Epithelial cell of proximal tubule (primary cell): Measurements from ENCODE around the gene TNFRSF25. TPM values are rescaled to one million over a fixed set of nuclear protein-coding genes. Genes with fewer than 3 reads are reported as not detected.

Experiments
- DNase-seq: peaks from one replicate; pipeline ENCODE4 v3.0.0-alpha.2; 2011; ENCODE audit warnings: low read depth
- H3K4me3 ChIP-seq: 2 replicates; pipeline ENCODE4 v1.5.1; 2011; ENCODE audit warnings: low read depth, mild to moderate bottlenecking, low read length
- total RNA-seq: library from RNA; depleted of rRNA; stranded (reverse); fragments of >200 nt; gene quantifications from 2 replicates; pipeline ENCODE4 v1.2.3, GENCODE V29; 2015
- TF ChIP-seq, protein P1 (sequence below): conservative IDR thresholded peaks from 2 replicates; pipeline ENCODE4 v1.5.1; 2012; ENCODE audit warnings: low read depth, mild to moderate bottlenecking, low read length

Gene TNFRSF25
- total RNA-seq, 1 donor from 2014 or later, result 30.4 TPM

DNA sequence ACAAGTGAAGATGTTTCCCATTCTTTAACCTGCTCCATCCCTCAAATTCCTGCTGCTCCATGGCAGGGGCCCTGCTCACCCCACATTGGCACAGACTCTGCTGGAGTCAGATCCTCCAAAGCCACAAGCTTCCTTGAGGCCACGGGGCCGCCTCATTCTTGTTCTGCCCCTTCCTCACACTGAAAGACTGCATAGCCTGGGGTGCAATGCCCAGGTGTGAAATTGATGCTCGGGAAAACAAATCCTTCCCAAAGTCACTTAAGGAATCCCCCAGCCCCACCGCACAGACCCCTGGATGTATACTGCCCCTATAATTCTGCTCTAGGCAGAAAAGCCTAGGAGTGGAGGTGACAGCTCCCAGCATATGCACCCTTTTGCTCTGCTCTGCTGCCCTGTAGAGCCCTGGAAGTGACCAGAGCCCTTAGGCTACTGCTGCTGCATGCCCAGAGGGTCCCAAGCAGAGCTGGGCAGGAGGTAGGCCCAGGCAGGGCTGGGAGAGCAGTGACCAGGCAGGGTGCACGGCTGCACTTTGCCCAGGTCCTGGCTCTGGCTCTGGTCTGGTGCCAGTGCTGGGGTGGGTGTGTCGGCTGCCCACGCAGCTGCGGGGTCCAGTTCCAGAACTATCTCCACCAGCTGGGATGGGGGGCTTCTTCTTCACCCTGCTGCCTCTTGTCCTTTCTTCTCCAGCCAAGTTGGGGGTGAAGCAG lies 47.9 kb downstream of the TNFRSF25 start:
- no peak overlapping the region for H3K4me3 ChIP-seq
- no peak for DNase-seq
- TF ChIP-seq, protein P1, sequence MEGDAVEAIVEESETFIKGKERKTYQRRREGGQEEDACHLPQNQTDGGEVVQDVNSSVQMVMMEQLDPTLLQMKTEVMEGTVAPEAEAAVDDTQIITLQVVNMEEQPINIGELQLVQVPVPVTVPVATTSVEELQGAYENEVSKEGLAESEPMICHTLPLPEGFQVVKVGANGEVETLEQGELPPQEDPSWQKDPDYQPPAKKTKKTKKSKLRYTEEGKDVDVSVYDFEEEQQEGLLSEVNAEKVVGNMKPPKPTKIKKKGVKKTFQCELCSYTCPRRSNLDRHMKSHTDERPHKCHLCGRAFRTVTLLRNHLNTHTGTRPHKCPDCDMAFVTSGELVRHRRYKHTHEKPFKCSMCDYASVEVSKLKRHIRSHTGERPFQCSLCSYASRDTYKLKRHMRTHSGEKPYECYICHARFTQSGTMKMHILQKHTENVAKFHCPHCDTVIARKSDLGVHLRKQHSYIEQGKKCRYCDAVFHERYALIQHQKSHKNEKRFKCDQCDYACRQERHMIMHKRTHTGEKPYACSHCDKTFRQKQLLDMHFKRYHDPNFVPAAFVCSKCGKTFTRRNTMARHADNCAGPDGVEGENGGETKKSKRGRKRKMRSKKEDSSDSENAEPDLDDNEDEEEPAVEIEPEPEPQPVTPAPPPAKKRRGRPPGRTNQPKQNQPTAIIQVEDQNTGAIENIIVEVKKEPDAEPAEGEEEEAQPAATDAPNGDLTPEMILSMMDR, result no peak

DNA sequence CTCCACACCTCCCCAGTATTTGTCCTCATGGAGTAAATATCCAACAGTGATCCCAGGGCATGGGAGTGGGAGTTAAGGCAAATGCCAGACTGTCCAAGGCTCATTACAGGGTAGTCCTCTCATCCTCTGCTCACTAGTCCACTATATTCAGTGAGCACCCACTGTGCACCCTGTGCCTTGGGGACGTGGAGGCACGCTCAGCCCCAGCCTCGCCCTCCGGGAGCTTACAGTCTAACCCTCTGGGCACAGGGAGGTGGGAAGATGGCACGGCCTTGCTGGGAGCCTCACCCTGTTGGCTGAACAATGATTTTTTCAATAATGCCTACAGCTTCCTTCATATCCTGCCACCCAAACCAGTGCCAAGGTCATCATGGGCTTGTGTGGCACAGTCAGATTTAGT lies 49.1 kb downstream of the TNFRSF25 start:
- no peak for DNase-seq
- H3K4me3 ChIP-seq, result no peak overlapping the region
- TF ChIP-seq, protein P1, result no peak

DNA sequence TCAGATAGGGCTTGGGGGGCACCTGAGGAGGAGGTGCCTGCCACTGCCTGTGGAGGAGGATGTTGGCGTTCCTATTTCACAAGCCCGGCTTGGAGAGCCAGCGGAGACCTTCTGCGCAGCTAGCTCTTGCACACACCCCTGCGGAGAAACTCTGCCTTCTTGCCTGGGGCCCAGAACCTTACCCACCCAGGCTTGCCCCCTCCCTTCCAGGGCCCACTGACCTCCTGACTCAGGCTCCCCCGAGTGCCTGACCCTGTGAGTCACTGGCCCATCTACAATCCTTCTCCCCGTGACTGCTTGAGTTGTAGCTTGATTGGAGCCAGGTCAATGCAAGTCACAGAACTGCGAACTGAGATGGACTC lies 49.7 kb downstream of the TNFRSF25 start:
- no peak overlapping the region for H3K4me3 ChIP-seq
- TF ChIP-seq, protein P1, result no peak
- DNase-seq, result no peak

DNA sequence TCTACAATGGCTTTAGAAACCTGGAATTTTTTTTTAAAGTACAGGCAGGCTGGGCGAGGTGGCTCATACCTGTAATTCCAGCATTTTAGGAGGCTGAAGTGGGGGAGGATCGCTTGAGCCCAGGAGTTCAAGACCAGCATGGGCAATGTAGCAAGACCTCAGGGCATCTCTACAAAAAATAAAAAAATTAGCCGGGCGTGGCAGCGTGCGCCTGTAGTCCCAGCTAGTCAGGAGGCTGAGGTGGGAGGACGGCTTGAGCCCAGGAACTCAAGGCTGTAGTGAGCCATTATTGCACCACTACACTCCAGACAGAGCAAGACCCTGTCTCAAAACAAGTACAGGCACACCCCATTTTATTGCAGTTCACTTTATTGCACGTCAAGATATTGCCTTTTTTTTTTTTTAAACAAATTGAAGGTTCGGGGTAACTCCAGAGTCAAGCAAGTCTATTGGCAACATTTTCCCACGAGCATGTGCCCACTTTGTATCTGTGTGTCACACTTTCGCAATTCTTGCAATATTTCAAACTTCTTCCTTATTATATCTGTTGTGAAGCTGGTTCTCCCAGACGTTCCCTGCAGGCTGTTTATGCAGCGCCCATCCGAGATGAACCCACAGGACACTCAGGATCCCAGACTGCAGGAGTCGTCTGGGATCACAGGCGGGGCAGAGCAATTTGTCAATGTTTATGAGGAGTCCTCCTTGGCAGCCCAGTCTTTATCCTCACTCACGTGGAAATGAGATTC lies 50.9 kb downstream of the TNFRSF25 start:
- no peak for DNase-seq

DNA sequence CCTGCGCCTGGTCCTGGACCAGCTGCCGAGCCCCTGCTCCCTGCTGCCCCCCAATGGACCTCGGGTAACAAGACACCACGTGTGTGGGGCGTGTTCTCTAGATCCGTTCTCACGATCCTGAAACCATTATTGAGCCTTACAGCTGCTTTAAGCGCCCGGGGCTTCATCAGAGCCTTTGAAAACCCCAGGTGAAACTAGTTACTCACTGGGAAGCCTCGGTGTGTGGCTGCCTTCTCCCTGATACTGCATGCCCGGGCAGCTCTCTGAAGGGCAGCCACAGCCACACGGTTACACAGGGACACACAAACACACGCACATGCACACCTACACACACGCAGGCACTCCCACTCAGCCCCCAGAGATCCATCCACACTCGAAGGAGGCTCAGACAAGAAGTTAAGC lies 51.5 kb downstream of the TNFRSF25 start:
- DNase-seq, result no peak
- peak overlapping the region; percentile 37 for H3K4me3 ChIP-seq
- TF ChIP-seq, protein P1, result peak; percentile 76

More for the DNA sequence above, 50.9 kb downstream of the TNFRSF25 start:
- H3K4me3 ChIP-seq, result peak overlapping the region; percentile 37
- TF ChIP-seq, protein P1, result no peak

DNA sequence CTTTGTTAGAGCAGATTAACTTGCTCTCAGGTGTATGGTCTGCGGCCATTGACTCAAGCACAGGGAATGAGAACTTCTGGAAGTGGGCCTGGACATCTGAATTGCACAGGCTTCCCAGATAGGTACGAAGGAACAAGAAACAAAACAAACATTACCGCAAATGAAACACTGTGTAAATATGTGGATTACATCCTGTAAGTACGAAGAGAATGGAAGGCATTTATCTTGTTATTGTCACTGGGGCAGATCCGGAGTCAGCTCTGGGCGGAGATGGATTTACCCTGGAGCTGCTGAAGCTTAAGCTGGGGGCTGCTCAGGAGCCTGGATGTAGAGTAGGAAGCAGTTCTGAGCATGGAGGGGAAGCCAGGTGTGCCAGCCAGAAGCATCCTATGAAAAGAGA lies 53.1 kb downstream of the TNFRSF25 start:
- no peak for DNase-seq
- no peak overlapping the region for H3K4me3 ChIP-seq
- TF ChIP-seq, protein P1, result no peak

Other genes with a start within 250 kb of the TNFRSF25 start
- 75.0 and 119 TPM in 2 replicates for gene ICMT, start 230.2 kb downstream of the TNFRSF25 start, total RNA-seq
- gene HES3, start 222.0 kb downstream of the TNFRSF25 start, total RNA-seq, result not detected in 2 replicates
- 2.2 and 6.4 TPM in 2 replicates for gene GPR153, start 205.1 kb downstream of the TNFRSF25 start, total RNA-seq
- 80.3 and 82.0 TPM in 2 replicates for gene ACOT7, start 72.4 kb downstream of the TNFRSF25 start, total RNA-seq
- gene HES2, start 46.3 kb downstream of the TNFRSF25 start, total RNA-seq, result 3.0 and 6.2 TPM in 2 replicates
- gene ESPN, start 41.4 kb downstream of the TNFRSF25 start, total RNA-seq, result not detected in 2 replicates
- gene PLEKHG5, start 25.5 kb upstream of the TNFRSF25 start, total RNA-seq, result 17.4 and 23.3 TPM in 2 replicates
- gene NOL9, start 88.3 kb upstream of the TNFRSF25 start, total RNA-seq, result 18.5 and 24.7 TPM in 2 replicates
- not detected in 2 replicates for gene TAS1R1, start 89.1 kb upstream of the TNFRSF25 start, total RNA-seq
- 5.7 and 14.2 TPM in 2 replicates for gene ZBTB48, start 113.8 kb upstream of the TNFRSF25 start, total RNA-seq
- 28.1 and 40.1 TPM in 2 replicates for gene KLHL21, start 136.7 kb upstream of the TNFRSF25 start, total RNA-seq
- gene PHF13, start 147.6 kb upstream of the TNFRSF25 start, total RNA-seq, result 5.5 and 7.2 TPM in 2 replicates
- gene THAP3, start 158.7 kb upstream of the TNFRSF25 start, total RNA-seq, result 15.8 and 24.0 TPM in 2 replicates
- gene DNAJC11, start 235.6 kb upstream of the TNFRSF25 start, total RNA-seq, result 32.8 and 41.3 TPM in 2 replicates